NCI-H526 treated with DMSO at 0.1 percent for 48 hours (cell line): ENCODE data around the gene RFT1.
"Not testable (repeated sequence)": the region's sequence is repeated elsewhere in the genome, so short reads cannot be mapped to it uniquely, and the experiment has no call there.

Source experiments
- DNase-seq: peaks from one replicate; lab custom pipeline; 2025; lab: John Stamatoyannopoulos, UW

Gene RFT1

GRCh38 chr3:53163444-53164387, 33.5 kb upstream of the RFT1 start:
- no peak for DNase-seq

- no peak for DNase-seq
Measured at GRCh38 chr3:53162672-53163443, 32.6 kb upstream of the RFT1 start.

- peak; percentile 33 for DNase-seq
Measured at GRCh38 chr3:53161820-53162671, 31.8 kb upstream of the RFT1 start.

DNA sequence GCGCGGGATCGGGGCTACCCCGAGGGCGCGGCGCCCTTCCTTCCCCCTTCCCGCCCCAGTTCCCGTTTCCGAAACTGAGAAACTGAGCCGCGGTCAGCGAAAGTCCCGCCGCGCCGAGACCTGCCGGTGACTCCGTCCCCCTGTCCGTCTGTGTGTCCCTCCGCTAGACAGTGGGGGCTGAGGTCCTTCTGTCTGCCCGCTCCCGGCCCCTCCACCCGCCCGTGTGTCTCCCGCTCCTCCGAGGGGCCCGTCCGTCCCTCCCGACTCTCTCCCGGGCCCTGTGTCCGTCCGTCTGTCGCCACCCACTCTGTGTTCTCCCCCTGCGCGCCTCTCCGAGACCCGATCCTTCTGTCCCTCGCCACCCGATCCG, 31.2 kb upstream of the RFT1 start:
- DNase-seq: no peak

GRCh38 chr3:53160660-53161449, 30.6 kb upstream of the RFT1 start, which contains the start of gene PRKCD:
TSS of gene PRKCD (plus strand) at chr3:53161209. CDS start at chr3:53178423, 17,214 bp downstream.
- DNase-seq: peak; percentile 43

DNA sequence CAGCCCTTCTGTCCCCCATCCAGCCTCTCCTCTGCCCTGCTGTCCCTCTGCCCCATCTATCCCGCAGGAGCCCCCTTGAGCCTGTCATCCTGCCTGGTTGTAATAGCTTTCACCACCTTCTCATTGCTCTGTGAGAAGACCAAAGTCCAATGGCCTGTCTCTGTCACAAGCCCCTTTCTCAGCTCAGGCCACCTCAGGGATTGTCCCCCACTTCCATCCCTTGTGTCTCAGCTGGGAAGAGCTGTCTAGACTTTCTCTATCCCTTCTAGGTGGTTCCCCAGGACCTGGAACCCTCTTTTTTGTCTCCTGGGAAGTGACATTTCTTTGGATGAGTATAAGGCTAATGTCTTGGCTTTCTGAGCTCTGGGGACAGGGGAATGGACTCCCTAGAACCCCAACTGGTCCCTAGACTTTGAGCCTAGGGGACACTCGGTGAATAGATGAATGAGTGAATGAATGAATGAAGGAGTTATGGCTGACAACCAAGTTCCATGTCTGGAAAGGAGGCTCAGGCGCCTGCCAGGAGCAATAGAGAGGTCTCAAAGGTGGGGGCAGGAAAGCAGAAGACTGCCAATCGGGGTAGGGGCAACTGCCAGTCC, 29.9 kb upstream of the RFT1 start:
- DNase-seq: no peak

DNA sequence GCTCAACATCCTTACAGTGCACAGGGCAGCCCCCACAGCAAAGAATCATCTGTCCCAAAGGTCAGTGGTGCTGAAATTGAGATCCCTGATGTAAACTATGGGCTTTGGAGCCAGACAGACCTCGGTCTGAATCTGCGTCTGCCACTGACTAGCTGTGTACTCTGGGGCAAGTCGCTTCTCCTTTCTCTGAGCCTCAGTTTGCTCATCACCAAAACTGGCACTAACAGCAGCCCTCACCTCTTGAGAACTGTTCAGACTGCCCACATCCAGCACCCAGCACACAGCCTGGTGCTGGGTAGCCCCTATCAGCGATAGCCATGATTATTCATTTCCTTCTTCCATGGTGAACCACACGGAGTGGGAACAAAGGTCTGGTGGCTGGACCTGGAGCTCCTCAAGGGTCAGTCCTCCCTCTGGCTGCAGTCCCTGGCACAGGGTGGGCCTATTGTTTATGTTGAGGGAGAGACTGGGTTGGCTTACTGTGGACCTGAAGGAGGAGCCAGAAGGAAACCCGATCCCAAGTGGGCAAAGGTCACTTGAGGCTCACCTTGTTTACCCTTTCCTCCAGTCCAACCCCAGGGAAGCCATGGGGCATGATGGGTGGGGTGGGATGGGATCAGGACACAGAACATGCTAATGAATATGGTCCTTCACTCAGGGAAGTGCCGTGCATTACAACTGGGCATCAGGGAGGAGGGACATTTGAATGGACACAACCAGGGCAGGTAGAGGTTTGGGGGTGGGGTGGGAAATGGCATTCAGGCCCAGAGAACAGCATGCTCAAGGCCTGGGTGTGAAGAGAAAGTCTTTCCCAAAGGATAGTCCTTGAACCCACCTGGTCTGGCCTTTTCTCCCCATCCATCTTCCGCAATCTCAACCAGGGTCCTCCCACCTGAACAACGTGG, 29.2 kb upstream of the RFT1 start:
- peak; percentile 50 for DNase-seq

GRCh38 chr3:53158765-53159155, 28.5 kb upstream of the RFT1 start:
- no peak for DNase-seq

- DNase-seq: no peak
Measured at GRCh38 chr3:53157974-53158580, 27.8 kb upstream of the RFT1 start.

DNA sequence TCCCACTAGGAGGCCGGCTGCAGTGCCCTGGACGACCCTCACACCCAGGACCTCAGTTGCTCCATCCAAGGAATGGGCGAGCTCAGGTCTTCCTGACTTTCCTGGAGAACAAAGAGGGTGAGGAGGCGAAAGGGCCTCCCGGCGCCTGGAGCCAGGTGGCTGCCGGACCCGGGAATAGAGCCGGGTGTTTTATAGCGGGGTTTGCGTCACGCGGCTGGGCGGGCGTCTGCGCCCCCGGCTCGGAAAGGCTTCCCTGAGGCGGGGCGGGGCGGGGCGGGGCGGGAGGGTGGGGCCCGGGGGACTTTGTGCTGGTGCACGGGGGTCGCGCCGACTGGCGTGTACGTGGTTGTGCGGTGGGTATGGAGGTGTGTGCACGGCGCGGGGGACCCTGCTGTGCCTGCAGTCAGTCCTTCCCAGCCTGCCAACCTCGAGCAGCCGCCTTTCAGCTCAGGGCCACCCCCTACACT, 26.2 kb upstream of the RFT1 start:
- DNase-seq: no peak

DNA sequence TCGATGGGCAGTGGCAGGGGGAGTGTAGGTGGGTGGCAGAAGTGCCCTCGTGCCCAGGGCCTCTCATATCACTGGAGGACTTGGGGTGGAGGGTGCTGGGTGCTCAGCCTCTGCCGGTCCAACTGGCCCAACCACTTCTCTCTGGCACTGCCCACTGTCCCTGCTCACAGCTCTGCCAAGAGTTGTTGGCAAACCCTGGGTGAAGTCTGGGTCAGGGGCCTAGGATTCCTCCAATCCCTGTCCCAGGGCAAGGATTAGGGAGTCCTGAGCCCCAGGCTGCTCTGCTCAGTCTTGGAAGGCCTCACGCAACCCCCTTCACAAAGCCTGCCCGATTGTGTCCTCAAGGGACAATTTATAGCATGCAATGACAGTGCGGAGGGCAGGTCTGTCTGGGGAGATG, 25.5 kb upstream of the RFT1 start:
- DNase-seq: no peak

DNA sequence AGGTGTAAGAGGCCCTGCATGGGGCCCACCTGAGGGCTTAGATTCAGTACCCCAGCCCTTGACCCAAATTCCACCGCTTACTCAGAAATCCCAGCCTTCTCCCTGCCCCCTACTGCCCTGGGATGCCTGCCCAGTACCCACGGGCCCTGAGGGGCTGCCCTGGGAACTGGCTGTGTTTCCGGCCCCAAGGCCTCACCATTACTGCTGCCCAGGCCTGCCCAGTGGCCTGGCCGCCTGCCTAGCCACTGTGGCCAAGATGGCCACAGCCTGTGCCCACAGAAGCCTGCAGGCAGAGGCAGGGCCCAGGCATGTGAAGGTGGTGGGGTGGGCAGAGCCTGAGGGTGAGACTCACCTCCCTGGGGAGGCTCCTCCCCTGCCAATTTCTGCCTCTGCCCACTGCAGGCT, 24.6 kb upstream of the RFT1 start:
- no peak for DNase-seq

DNA sequence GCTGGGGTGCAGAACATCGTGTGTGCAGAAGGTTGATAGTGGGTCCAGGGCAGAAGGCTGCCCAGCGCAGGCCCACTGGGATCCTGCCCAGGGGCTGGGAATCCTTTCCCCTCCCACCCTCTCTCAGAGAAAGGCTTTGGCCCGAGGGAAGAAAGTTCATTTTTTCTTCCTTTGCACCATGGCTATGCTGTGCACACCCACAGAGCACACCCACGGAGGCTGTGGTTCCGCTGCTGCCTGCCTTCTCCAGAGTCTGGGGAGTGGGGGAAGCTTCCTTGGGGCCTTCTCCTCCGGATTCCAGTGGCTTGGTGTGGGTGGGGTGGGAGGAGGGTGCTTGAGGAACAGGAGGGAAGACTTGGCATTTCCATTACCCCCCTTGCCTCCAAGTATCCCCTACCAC, 23.7 kb upstream of the RFT1 start:
- no peak for DNase-seq

DNA sequence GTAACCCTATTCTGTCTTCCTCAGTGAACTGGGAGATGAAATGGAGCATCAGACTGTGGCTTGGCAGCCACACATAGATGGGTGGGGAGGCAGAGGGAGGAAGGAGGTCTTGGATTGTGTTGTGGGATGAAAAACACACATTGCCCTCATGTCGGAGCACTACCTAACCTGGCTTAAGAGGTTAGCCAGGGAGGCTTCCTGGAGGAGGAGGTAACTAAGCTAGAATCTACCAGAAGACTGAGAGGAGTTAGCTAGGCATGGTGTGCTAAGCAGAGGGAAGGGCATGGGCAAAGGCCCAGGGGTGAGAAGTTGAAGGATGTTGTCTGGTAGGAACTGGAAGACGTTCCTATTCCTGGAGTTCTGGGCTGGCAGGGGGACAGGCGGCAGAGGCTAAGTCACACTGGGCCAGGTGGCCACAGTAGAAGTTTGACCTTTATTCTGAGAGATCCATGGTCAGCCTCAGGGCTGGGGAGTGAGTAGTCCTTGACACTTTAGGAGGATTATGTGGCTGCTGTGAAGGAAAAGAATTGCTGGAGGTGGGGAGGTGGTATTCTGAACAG, 23.1 kb upstream of the RFT1 start:
- DNase-seq: no peak

- no peak for DNase-seq
Measured at GRCh38 chr3:53151870-53152660, 21.8 kb upstream of the RFT1 start.

DNA sequence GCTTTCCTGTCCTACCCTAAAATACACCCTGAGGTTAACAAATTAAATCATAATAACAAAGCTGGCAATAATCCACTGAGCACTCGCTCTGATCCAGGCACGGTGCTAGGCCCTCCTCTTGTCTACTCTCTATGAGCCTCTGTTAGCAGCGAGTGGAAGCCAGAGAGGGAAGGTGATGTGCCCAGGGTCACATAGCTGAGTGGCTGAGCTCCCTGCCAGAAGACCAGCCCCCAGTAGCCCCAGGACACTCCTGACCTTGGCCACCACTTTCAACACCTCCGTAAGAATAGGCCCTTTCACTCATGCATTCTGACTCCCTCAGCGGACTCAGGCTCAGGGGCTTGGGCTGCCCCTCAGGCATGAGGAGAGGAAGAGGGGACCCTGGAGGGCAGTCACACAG, 21.2 kb upstream of the RFT1 start:
- no peak for DNase-seq

GRCh38 chr3:53151086-53151438, 20.8 kb upstream of the RFT1 start:
- not testable (repeated sequence) for DNase-seq
